Measurements from ENCODE around the gene PTPN3.

PTPN3 gene

DNA sequence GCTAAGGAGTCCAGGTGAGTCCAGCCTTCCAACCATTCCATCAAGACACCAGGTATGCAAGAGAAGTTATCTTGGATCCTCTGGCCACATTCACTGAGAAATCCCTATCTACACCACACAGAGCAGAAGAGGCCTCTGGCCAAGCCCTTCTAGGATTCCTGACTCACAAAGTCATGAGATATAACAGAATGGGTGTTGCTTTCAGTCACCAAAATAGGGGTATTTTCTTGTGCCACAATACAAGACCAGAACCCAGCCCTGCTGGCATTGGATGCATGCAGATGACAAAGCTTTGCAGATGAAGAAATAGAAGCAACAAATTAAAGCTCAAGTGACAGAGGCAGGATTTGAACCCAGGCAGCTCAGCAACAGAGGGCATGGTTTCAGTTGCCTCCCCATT lies 73.5 kb downstream of the PTPN3 start:
- no peak for DNase-seq (ENCODE audit: low read depth)

DNA sequence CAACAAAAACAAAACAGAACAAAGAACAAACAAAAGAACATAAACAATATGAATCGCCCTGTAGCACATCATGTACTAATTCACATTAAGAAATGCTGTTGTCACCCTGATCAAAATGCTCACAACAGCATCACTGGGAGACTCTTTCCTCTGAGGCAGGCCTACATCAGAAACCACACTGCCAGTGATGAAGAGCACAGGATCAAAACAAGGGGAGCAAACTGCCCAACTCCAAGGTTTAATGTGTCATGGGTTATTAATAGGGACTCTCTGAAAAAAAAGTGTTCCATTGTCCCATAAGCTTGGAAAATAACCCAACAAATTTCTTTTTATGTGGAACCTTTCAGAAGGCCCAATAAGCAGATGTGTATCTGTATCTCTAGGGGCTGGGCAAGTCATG lies 74.2 kb downstream of the PTPN3 start:
- DNase-seq (ENCODE audit: low read depth), result no peak

DNA sequence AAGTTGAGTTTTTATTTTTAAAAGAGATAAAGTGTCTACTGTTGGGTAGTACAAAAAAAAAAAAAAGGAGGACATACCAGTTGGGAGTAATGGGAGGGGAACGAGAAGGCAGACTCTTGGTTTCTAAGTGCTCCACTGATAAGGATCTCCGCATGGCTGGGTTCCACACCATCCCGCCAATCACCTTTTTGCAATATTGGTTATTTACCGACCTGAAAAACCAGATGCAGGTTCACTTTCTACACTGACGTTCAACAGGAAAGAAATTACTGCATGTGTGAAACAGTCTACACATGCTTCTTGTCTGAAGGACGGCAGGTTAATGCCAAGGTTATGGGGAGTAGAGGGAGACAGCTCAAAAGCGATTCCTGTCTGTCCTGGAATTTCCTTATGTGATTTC lies 75.5 kb downstream of the PTPN3 start:
- no peak for DNase-seq (ENCODE audit: low read depth)

DNA sequence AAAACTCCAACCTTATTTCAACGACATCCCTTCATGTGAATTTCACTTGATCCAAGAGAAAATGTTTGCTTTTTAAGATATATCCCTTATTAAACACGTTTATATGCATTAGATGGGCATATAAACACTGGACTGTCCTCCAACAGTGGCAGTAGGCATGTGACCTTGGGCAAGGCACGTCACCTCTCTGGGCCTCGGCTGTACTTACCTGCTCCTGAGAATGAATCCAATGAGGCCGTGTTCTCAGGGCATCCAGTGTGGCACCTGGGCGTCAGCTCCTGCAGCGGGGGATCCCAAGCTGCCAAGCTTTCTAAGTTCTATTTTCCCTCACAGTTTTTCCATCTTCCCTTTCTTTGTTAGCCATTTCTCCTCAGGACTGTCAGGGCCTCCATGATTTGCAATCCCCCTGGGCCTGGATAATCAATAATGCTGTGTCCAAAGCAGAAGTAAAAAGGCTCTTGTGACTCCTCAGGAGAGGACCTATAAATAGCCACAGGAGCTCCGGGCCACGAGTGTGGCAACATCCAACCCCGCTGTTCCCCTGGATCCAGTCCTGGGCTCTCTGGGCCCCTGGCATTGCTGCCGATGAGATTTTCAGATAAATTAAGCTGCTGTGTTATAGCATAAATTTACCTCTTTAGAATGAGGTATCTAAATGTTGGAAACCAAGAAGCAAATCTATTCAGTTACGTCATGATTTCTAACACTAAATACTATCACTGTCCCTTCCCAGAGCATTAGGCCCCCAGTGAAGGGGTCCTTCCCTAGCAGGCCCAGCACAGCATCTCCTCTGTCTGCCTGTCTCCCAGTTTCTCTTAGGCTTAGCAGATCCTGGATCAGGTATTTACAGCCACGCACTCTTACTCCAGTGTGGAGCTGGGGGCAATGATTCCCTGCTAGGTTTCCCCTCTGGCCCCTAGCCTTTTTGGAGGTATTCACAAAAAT lies 76.8 kb downstream of the PTPN3 start:
- no peak for DNase-seq (ENCODE audit: low read depth)

GRCh38 chr9:109419531-109419930 lies 78.6 kb downstream of the PTPN3 start:
- no peak for DNase-seq (ENCODE audit: low read depth)

DNA sequence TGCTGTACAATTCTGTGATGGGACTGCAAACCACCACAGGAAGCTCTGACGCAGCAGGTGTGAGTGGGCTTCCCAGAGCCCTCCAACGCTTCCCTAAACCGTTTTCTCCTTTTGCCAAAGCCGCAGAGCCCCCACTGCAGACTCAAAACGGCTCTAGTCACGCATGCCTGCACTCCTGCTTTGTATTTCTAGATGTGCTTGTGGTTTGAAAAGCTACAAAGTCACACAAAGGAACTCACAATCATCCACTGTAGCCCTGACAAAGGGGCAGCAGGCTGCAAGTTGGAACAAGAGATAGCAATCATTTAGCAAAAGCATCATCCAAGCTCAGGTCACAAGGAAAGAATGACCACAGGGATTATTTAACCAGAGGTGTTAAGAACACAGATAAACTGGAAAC lies 79.3 kb downstream of the PTPN3 start:
- DNase-seq (ENCODE audit: low read depth), result no peak

- no peak for DNase-seq (ENCODE audit: low read depth)
These were observed 80.2 kb downstream of the PTPN3 start for GRCh38 chr9:109417585-109418544.

DNA sequence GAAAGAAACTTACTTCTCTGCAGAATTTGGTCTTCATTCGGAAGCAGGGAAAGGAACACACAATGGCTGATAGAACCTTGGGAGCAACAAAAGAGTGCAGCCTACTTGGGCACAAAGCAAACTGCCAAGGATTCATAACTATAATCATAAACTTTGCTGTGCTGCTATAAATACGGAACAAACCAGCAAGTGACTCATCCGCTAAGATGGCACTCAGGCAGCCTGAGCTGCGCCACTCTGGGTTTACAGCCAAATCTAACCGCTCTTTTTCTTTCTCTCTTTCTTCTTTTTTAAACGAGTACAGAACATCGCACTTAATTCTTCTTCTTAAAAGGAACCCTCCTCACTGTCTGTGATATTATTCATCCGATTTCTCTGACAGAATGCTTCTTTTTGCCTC lies 81.1 kb downstream of the PTPN3 start:
- no peak for DNase-seq (ENCODE audit: low read depth)

DNA sequence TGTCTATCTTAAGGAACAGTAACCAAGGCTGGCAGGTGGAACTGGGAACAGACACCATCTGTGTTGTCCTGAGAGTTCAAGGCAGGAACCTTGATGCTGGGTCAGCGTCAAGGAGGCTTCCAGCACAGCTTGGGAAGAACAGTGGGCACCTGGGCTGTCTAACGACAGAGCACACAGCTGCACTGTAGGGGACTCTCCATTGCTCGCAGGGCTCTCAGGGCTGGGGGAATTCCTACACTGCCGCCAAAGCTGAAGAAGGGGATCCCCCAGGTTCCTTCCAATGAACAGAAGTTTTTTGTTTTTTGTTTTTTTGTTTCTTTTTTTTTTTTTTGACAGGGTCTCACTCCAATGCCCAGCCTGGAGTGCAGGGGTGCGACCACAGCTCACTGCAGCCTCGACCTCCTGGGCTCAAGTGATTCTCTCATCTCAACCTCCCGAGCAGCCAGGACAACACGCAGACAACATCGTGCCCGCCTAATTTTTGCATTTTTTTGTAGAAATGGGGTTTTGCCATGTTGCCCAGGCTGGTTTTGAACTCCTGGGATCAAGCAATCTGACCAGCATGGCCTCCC lies 81.9 kb downstream of the PTPN3 start:
- no peak for DNase-seq (ENCODE audit: low read depth)

DNA sequence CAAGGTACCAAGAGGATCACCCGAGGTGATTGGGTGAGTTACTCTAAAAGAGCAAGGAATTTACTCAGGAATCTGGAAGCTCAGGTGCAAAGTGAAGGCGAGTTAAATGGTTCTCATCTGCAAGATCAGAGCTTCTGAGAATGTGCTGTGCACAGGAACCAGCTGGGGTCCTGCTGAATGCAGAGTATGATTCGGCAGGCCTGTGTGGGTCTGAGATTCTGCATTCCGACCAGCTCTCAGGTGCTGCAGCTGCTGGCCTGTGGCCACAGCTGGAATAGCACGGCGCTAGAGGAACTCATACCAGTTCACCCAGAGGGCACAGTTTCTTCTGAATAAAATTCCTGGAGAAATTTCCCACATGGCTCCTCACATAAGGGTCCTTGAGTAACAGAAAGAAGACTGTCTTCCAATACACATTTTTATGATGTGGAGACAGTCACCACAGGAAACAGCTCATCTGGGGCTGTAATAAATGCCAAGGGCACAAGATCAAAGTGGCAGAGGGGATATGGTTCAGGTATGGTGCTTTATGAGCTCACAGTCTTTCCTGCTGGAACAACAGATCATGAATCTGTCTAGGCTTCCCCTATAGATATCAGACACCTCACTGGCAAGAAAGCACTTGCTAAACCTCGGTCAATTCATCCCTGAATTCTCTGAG lies 83.9 kb downstream of the PTPN3 start:
- no peak for DNase-seq (ENCODE audit: low read depth)

GRCh38 chr9:109411798-109412352 lies 86.2 kb downstream of the PTPN3 start:
- DNase-seq (ENCODE audit: low read depth), result no peak

DNA sequence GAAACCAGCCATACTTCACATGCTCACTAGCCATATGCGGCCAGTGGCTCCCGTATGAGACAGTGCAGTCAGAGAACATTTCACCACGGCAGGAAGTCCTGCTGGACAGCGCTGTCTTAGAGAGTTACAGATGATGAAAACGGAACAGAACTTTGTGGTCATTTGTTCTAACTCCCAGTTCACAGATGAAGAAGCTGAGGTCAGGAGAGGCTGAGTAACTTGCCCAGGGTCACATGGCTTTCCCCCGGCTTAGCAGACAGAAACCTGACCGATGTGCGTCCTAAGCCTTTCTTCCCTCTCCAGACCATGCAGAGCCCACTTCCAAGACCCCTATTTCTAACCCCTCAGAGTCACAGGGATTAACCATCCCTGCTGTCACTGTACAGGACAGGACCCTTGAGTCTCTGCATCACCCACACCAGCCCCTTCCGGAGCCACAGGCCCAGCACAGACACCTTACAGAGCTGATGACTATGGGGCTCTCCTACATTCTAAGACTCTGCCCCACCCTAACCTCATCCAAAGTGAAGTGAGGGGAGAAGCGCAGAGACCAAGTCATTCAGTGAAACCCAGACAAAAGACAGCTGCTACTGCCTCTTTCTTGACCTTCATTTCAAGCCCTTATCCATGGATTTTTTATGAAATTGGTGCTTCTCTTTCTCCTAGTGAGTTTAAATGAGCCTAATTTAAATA lies 86.9 kb downstream of the PTPN3 start:
- DNase-seq (ENCODE audit: low read depth), result no peak

GRCh38 chr9:109409773-109410397 lies 88.2 kb downstream of the PTPN3 start:
- DNase-seq (ENCODE audit: low read depth), result no peak

- DNase-seq (ENCODE audit: low read depth), result no peak
These were observed 89.2 kb downstream of the PTPN3 start for GRCh38 chr9:109408759-109409462.

- DNase-seq (ENCODE audit: low read depth), result no peak
These were observed 94.3 kb downstream of the PTPN3 start for GRCh38 chr9:109403766-109404320.

DNA sequence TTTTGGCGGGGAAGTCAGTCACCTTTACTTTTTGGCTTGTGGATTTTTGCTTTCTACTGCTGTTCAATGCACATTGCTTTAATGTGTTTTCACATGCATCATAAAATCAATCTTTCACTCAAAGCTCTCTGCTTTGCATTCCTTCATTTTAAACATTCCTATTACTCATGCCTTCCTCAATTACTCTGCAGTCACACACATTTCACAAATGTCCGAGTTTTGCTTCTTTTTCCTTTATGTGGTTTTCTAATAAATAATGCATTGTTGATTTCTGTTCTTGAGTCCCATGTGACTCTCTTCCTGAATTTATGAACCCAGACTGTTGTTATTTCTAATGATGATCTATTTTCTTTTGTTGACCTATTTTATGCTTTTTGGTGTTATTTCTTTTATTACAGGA lies 95.0 kb downstream of the PTPN3 start:
- DNase-seq (ENCODE audit: low read depth), result no peak

- DNase-seq (ENCODE audit: low read depth), result no peak
These were observed 96.2 kb downstream of the PTPN3 start for GRCh38 chr9:109401990-109402318.

DNA sequence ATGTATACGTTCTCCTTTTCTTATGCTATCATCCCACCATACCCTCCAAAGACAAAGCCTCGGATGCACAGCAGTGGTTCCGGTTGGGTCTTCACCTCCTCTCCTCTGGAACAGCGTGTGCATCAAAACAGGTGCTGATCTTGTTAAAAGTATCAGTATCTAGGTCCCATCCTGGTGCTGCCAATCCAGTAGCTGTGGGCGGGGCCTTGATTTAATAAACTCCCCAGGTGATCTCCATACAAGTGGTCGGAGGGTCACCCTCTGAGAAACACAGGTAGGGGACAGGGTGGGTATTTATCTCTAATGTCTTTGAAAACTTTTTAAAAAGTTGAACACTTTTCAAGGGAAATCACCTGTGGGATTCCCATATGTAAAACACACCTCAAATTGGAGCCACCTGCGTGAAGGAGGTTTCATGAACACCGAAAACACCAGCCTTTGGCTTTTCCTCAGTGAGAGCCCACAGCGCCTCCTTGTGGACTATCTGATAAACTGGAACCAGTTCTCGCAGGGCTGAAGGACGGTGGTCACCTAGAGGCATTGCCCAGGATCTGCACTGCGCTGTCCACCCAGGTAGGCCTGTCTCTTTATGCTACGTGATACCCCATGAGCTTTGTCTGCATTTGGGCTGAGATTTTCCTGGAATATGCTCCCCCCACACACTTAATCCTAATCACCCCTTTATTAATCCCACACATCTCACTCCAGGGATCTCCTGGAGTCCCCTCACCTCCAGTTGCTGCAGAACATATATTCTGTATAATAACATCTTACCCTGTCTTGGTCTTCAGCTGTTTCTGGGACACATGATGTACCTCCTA lies 96.7 kb downstream of the PTPN3 start:
- no peak for DNase-seq (ENCODE audit: low read depth)

- no peak for DNase-seq (ENCODE audit: low read depth)
These were observed 98.8 kb downstream of the PTPN3 start for GRCh38 chr9:109399258-109399767.

Measured in stimulated activated CD8-positive, alpha-beta memory T cell treated with anti-CD3 and anti-CD28 coated beads, Interleukin-12 subunit alpha, Interleukin-12 subunit beta, amount 100 ng/mL, for 1 hour (primary cell).